ENCODE results near the gene GRIK3. TPM values are rescaled to one million over a fixed set of nuclear protein-coding genes. Genes with fewer than 3 reads are reported as not detected.

Gene GRIK3
- total RNA-seq, 2 experiments from 2014 or later: not detected

- Mint-ChIP-seq H3K4me1 (no peaks in the 10 kb centered on the region), H3K4me3 (no peak overlapping the region), H3K36me3 (ENCODE audit: low read depth) (no peaks in the 10 kb centered on the region), H3K9me3 (no peaks in the 10 kb centered on the region), H3K27ac (no peak overlapping the region), H3K27me3 (peaks cover 13% of the 10 kb centered on the region)
- no peak for DNase-seq
- CTCF ChIA-PET: interaction anchor here (0.9 kb wide), 1 partner anchor 10 kb away, joined by 3 read pairs; no protein-coding TSS in a partner anchor
- POLR2A ChIA-PET: no interaction called here
Observed at GRCh38 chr1:36844917-36845316, 189.4 kb downstream of the GRIK3 start.

GRCh38 chr1:36843906-36844610 lies 190.3 kb downstream of the GRIK3 start:
- no peak for DNase-seq
- Mint-ChIP-seq H3K27me3 (peaks cover 13% of the 10 kb centered on the region), H3K4me1 (no peaks in the 10 kb centered on the region), H3K9me3 (no peaks in the 10 kb centered on the region), H3K27ac (no peak overlapping the region), H3K4me3 (no peak overlapping the region), H3K36me3 (ENCODE audit: low read depth) (no peaks in the 10 kb centered on the region)
- ChIA-PET CTCF (interaction anchor here (0.9 kb wide), 1 partner anchor 11 kb away, joined by 3 read pairs; no protein-coding TSS in a partner anchor), POLR2A (no interaction called here)

DNA sequence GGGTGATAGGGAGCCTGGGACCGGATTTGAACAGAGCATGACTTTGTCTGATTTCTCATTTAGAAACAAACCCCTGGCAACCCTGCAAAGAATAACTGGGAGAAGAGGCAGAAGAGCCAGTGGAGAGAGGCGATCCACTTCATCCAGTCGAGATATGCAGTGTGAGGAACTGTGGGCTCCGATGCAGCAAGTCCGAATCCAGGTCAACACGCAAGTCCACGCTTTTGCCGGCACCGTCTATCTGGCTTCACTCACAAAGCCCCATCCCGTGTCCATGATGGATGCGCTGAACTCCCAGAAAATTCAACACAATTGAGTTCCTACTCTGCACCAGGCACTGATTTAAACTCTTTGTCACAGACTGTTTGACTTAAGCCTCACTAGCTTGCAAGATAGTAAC lies 191.3 kb downstream of the GRIK3 start:
- Mint-ChIP-seq H3K4me3 (no peak overlapping the region), H3K27me3 (peaks cover 7% of the 10 kb centered on the region), H3K27ac (no peak overlapping the region), H3K4me1 (no peaks in the 10 kb centered on the region), H3K9me3 (no peaks in the 10 kb centered on the region), H3K36me3 (ENCODE audit: low read depth) (no peaks in the 10 kb centered on the region)
- no peak for DNase-seq
- POLR2A ChIA-PET: no interaction called here
- CTCF ChIA-PET: no interaction called here

DNA sequence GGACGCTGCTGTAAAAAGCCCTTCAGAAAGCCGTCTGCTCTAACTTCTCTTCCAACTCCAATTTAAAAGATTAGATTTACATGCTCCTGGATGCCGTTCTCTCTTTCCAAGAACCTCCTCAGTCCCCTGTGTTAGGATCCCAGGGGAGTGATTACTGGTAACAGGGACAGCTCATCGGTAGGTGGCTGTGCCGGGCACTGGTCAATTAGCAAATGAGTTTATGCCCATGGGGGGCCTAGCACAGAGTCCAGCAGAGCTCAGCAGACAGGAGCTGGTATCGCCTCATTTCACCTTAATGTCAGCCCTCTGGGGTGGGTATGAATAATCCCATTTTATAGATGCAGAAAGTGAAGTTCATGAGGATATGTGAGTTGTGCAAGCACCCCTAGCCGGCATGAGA lies 191.9 kb downstream of the GRIK3 start:
- ChIA-PET CTCF (no interaction called here), POLR2A (no interaction called here)
- no peak for DNase-seq
- no peak overlapping the region for H3K27ac Mint-ChIP-seq
- peaks cover 6% of the 10 kb centered on the region for H3K27me3 Mint-ChIP-seq
- H3K36me3 Mint-ChIP-seq (ENCODE audit: low read depth): no peaks in the 10 kb centered on the region
- no peak overlapping the region for H3K4me3 Mint-ChIP-seq
- H3K9me3 Mint-ChIP-seq: no peaks in the 10 kb centered on the region
- no peaks in the 10 kb centered on the region for H3K4me1 Mint-ChIP-seq

DNA sequence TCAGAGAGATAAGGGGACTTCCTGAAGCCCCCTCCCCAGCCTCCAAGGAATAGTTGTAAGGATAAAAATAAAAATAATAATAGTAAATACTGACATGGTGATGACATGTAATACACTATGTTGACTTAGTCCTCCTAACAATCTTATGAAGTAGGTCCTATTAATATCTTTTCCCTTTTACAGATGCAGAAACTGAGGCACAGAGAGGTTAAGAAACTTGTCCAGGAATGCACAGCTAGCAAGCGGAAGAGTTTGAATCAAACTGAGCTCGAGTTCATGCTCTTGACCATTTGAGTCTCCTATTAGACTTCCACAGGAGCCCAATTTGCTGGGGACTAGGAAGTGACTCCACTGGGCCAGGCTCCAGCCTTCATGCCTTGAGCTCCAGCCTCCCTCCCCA lies 194.8 kb downstream of the GRIK3 start:
- H3K4me1 Mint-ChIP-seq: no peaks in the 10 kb centered on the region
- CTCF ChIA-PET: interaction anchor here (1.1 kb wide), 1 partner anchor 9 kb away, joined by 3 read pairs; no protein-coding TSS in a partner anchor
- POLR2A ChIA-PET: no interaction called here
- H3K9me3 Mint-ChIP-seq: no peaks in the 10 kb centered on the region
- no peak overlapping the region for H3K27ac Mint-ChIP-seq
- no peak overlapping the region for H3K4me3 Mint-ChIP-seq
- H3K27me3 Mint-ChIP-seq: no peaks in the 10 kb centered on the region
- no peaks in the 10 kb centered on the region for H3K36me3 Mint-ChIP-seq (ENCODE audit: low read depth)
- no peak for DNase-seq

DNA sequence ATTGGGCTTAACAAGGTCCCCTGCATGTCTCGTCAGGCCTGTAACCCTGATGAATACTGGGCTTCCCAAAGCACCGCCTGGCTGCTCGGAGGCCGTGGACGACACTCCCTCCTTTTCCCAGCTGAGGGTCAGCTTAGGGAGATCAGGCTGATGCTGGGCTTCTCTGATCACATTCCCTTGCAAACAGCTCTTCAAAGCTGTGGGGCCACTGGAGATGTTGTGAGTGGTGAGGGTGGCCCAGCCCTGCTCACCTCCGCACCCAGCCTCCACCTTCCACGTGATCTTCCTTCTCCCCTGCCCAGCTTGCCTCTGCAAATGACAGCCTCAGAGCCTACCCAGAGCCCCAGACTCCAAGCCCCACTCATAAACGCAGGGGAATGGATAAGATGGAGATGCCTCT lies 195.4 kb downstream of the GRIK3 start:
- H3K4me1 Mint-ChIP-seq: no peaks in the 10 kb centered on the region
- H3K4me3 Mint-ChIP-seq: no peak overlapping the region
- no peaks in the 10 kb centered on the region for H3K27me3 Mint-ChIP-seq
- ChIA-PET CTCF (interaction anchor here (1.1 kb wide), 1 partner anchor 9 kb away, joined by 3 read pairs; no protein-coding TSS in a partner anchor), POLR2A (no interaction called here)
- no peak overlapping the region for H3K27ac Mint-ChIP-seq
- H3K36me3 Mint-ChIP-seq (ENCODE audit: low read depth): no peaks in the 10 kb centered on the region
- H3K9me3 Mint-ChIP-seq: no peaks in the 10 kb centered on the region
- no peak for DNase-seq

- CTCF ChIA-PET: no interaction called here
- H3K27ac Mint-ChIP-seq: no peak overlapping the region
- POLR2A ChIA-PET: no interaction called here
- H3K9me3 Mint-ChIP-seq: no peaks in the 10 kb centered on the region
- H3K27me3 Mint-ChIP-seq: no peaks in the 10 kb centered on the region
- H3K36me3 Mint-ChIP-seq (ENCODE audit: low read depth): no peaks in the 10 kb centered on the region
- no peak for DNase-seq
- no peaks in the 10 kb centered on the region for H3K4me1 Mint-ChIP-seq
- no peak overlapping the region for H3K4me3 Mint-ChIP-seq
Observed at GRCh38 chr1:36836916-36837315, 197.4 kb downstream of the GRIK3 start.

DNA sequence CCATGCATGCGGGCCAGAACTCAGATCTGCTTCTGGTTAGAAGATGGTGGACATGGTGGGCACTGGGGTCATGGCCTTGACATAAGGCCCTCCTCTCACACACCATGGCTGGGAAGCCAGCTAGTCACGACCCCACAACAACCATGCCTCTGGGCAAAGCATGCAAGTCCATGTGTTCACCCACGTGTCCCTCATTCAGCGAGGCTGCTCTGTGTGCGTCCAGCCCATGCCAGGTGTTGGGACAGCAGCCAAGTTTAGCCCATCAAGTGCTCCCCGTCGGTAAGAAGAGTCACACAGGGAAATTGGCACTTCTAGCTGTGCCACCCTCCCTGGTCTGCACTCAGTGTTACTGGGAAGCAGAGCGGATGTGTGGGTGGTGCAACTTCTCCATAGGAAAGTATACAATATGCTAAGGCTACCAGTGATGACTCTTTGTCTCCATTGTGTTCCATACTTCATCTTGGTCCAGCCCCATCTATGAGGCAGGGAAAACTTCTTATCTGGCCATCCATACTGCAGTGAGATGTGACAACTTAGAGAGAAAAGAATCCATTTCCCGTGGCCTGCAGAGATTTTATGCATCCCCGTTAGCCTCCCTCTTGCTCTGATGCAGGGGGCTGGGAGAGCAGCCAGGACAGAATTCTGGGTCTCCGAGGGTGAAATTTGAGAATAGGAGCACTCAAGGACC lies 198.0 kb downstream of the GRIK3 start:
- POLR2A ChIA-PET: no interaction called here
- H3K27ac Mint-ChIP-seq: no peak overlapping the region
- H3K36me3 Mint-ChIP-seq (ENCODE audit: low read depth): no peaks in the 10 kb centered on the region
- H3K4me3 Mint-ChIP-seq: no peak overlapping the region
- no peak for DNase-seq
- CTCF ChIA-PET: interaction anchor here (0.6 kb wide), 1 partner anchor 1884 kb away, joined by 3 read pairs; no protein-coding TSS in a partner anchor
- no peaks in the 10 kb centered on the region for H3K9me3 Mint-ChIP-seq
- H3K27me3 Mint-ChIP-seq: no peaks in the 10 kb centered on the region
- H3K4me1 Mint-ChIP-seq: no peaks in the 10 kb centered on the region

DNA sequence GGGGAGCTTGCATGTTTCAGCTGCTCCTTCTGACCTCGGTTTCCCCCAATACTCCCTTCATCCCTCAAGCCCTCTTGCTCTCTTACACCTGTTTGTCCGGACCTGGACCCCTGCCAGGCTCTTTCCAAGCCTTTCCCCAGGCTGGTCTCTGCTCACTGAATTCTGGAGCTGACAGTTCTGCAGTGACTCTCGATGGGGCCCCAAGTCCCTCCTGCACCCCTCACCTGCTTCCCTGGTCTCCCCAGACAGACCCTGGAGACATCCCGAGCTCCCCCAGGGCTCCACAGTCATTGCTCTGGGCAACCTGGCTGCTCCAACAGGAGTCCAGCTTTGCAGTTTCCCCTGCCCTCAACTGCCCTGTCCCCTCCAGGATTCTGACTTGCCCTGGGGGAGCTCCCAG lies 198.6 kb downstream of the GRIK3 start:
- Mint-ChIP-seq H3K27me3 (no peaks in the 10 kb centered on the region), H3K27ac (no peak overlapping the region), H3K9me3 (no peaks in the 10 kb centered on the region), H3K4me1 (no peaks in the 10 kb centered on the region), H3K36me3 (ENCODE audit: low read depth) (no peaks in the 10 kb centered on the region), H3K4me3 (no peak overlapping the region)
- no peak for DNase-seq
- ChIA-PET POLR2A (no interaction called here), CTCF (interaction anchor here (0.6 kb wide), 1 partner anchor 1885 kb away, joined by 3 read pairs; no protein-coding TSS in a partner anchor)

DNA sequence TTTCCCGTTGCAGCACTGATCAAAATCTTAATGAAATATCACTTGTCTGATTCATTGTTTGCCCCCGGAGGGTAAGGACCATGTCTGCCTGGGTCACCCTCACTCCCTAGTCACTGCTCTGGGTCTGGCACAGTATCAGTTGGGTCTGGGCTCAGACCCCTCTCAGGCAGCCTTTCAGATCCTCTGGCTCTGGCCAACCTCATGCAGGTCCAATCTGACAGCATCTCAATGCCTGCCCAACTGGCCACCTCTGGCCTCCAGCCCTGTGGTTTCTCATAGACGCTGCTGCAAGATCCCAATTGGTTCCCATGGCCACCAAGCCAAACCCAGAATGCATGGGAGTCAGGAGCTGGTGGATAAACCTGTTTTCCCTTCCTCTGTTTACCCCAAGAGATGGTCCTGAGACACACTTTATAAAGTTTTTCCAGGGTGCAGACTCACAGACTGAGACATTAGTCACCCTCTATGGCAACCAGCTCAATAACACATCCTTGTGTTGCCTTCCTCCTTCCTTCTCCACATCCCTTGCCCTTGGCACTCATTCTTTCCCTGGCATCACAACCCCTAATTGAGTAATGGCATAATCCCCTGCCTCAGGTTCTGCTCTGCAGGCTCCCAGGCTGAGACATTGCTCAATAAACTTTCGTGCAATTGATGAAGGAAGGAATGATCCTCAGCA lies 199.2 kb downstream of the GRIK3 start:
- no peak for DNase-seq
- Mint-ChIP-seq H3K36me3 (ENCODE audit: low read depth) (no peaks in the 10 kb centered on the region), H3K27me3 (no peaks in the 10 kb centered on the region), H3K27ac (no peak overlapping the region), H3K4me3 (no peak overlapping the region), H3K4me1 (no peaks in the 10 kb centered on the region), H3K9me3 (no peaks in the 10 kb centered on the region)
- ChIA-PET CTCF (no interaction called here), POLR2A (no interaction called here)

GRCh38 chr1:36834586-36834985 lies 199.7 kb downstream of the GRIK3 start:
- Mint-ChIP-seq H3K27ac (no peak overlapping the region), H3K4me3 (no peak overlapping the region), H3K27me3 (no peaks in the 10 kb centered on the region), H3K36me3 (ENCODE audit: low read depth) (no peaks in the 10 kb centered on the region), H3K4me1 (no peaks in the 10 kb centered on the region), H3K9me3 (no peaks in the 10 kb centered on the region)
- DNase-seq: no peak
- POLR2A ChIA-PET: no interaction called here
- CTCF ChIA-PET: no interaction called here

- no peak for DNase-seq
- CTCF ChIA-PET: interaction anchor here (0.5 kb wide), 1 partner anchor 8 kb away, joined by 3 read pairs; no protein-coding TSS in a partner anchor
Observed at GRCh38 chr1:36831186-36831810, 203.0 kb downstream of the GRIK3 start.

GRCh38 chr1:36829961-36830360 lies 204.4 kb downstream of the GRIK3 start:
- ChIA-PET CTCF (no interaction called here), POLR2A (no interaction called here)
- H3K36me3 Mint-ChIP-seq (ENCODE audit: low read depth): no peaks in the 10 kb centered on the region
- H3K4me1 Mint-ChIP-seq: no peaks in the 10 kb centered on the region
- no peaks in the 10 kb centered on the region for H3K9me3 Mint-ChIP-seq
- H3K4me3 Mint-ChIP-seq: no peak overlapping the region
- H3K27ac Mint-ChIP-seq: no peak overlapping the region
- no peak for DNase-seq
- peaks cover 2% of the 10 kb centered on the region for H3K27me3 Mint-ChIP-seq

More at GRCh38 chr1:36831186-36831810, 203.0 kb downstream of the GRIK3 start:
- Mint-ChIP-seq H3K9me3 (no peaks in the 10 kb centered on the region), H3K4me3 (no peak overlapping the region), H3K27ac (no peak overlapping the region), H3K27me3 (no peaks in the 10 kb centered on the region), H3K4me1 (no peaks in the 10 kb centered on the region), H3K36me3 (ENCODE audit: low read depth) (no peaks in the 10 kb centered on the region)
- POLR2A ChIA-PET: no interaction called here

Data from activated CD4-positive, alpha-beta T cell treated with anti-CD3 and anti-CD28 coated beads, Interleukin-2, amount 10 ng/mL, durations not matched to agents 7 days and 5 days (primary cell).